Activated CD8-positive, alpha-beta T cell treated with anti-CD3 and anti-CD28 coated beads, Interleukin-2, amount 10 ng/mL, durations not matched to agents 7 days and 5 days (primary cell): ENCODE measurements around the gene SYNC. TPM values are rescaled to one million over a fixed set of nuclear protein-coding genes. Genes with fewer than 3 reads are reported as not detected.
A peak's percentile ranks its signal among the peaks of the same experiment; 100 is the strongest.
"Not testable (repeated sequence)": the region's sequence is repeated elsewhere in the genome, so short reads cannot be mapped to it uniquely, and the experiment has no call there.

Experiments used
- ATAC-seq: fragments of 150-1000 bp; cut with Tn5 transposase; one replicate; pipeline ENCODE4 v1.10.0; 2021; ENCODE audit warnings: moderate library complexity
- CTCF ChIA-PET: fragments of 350-600 bp; sonication (Branson Sonifier 250); formaldehyde crosslinking; loops from one replicate; lab custom pipeline; 2021; ENCODE audit warnings: antibody characterized with exemption; lab: Charles Lee
- POLR2A ChIA-PET: fragments of 350-600 bp; sonication (Branson Sonifier 250); formaldehyde crosslinking; loops from one replicate; lab custom pipeline; 2021; ENCODE audit warnings: antibody characterized with exemption; lab: Charles Lee
- DNase-seq: peaks from one replicate; pipeline ENCODE4 v3.0.0-alpha.2; 2020
- H3K27ac Mint-ChIP-seq: one replicate; pipeline ENCODE4 v1.8.0; 2021; ENCODE audit warnings: mild to moderate bottlenecking, mixed read lengths
- H3K27me3 Mint-ChIP-seq: one replicate; pipeline ENCODE4 v1.8.0; 2021; ENCODE audit warnings: low read depth, mixed read lengths
- H3K36me3 Mint-ChIP-seq: one replicate; pipeline ENCODE4 v1.8.0; 2021; ENCODE audit warnings: low read depth, mixed read lengths
- H3K4me1 Mint-ChIP-seq: one replicate; pipeline ENCODE4 v1.8.0; 2021; ENCODE audit warnings: low read depth, mixed read lengths
- H3K4me3 Mint-ChIP-seq: one replicate; pipeline ENCODE4 v1.8.0; 2021; ENCODE audit warnings: mild to moderate bottlenecking, mixed read lengths
- H3K9me3 Mint-ChIP-seq: one replicate; pipeline ENCODE4 v1.8.0; 2022; ENCODE audit warnings: mixed read lengths; ENCODE audit not compliant: insufficient read depth
- total RNA-seq, 2 experiments: library from RNA; stranded (reverse); gene quantifications; one replicate each; pipeline ENCODE4 v1.2.3, GENCODE V29; 2021

The SYNC gene
- total RNA-seq, 2 experiments from 2014 or later, result not detected

DNA sequence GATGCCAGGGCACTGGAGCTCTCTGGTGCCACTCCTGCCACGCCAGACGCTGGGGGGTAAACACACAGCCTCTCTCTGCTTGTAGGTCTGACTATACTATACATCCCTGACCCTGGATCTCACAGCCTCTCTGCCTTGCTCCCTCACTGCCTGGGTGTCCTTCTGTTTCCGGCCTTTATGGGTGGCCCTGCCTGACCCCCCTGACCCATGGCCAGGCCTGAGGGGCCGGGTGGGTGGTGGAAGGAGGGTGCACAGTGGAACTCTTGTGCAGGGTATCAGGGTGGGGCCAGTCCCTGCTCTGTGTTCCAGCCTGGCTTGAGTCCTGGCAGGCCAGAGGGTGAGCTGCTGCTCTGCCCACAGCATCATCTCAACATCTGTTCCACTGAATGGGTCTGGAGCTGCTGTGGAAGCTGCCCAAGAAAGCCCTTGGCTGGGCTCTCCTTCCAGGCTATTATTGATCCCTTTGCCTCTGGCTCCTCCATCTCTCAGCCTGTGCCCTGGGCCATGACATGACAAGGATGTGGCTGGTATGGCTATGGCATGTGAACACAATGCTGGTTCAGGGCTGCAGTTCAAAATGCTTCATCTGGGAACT is 17.2 kb upstream of the SYNC start:
- Mint-ChIP-seq H3K4me1 (peaks cover 17% of the 10 kb centered on the region), H3K27me3 (peaks cover 6% of the 10 kb centered on the region), H3K9me3 (no peaks in the 10 kb centered on the region), H3K4me3 (no peak overlapping the region), H3K27ac (no peak overlapping the region), H3K36me3 (no peaks in the 10 kb centered on the region)
- DNase-seq, result no peak
- ChIA-PET POLR2A (interaction anchor here (0.8 kb wide), 1 partner anchor 69 kb away, joined by 3 read pairs; the partner anchor contains the start of gene RBBP4), CTCF (no interaction called here)
- ATAC-seq, result no peak

DNA sequence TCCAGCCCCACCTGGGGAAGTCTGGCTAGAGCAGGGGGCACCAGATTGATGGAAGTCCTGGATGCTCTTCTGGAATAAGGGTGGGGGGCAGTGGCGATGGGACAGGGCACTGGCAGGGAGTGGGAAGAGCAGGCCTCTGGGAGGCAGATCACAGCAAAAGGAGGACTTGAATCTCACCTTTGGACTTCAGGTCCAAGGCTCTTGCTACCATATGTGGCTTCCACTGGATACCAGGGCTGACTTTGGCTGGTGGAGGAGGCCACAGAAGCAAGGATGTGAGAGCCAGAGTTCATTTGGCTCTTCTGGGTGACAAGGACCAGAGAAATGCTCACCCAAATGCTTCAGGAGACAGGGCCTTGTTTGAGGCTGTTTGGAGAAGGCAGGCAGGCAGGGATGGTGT is 16.0 kb upstream of the SYNC start:
- DNase-seq, result no peak
- Mint-ChIP-seq H3K27me3 (peaks cover 8% of the 10 kb centered on the region), H3K9me3 (no peaks in the 10 kb centered on the region), H3K4me1 (peaks cover 12% of the 10 kb centered on the region), H3K4me3 (no peak overlapping the region), H3K27ac (no peak overlapping the region), H3K36me3 (no peaks in the 10 kb centered on the region)
- ChIA-PET POLR2A (no interaction called here), CTCF (interaction anchor here (1.0 to 2.1 kb wide), 2 partner anchors 54 to 153 kb away, joined by 3 to 4 read pairs; no protein-coding TSS in a partner anchor)
- ATAC-seq, result no peak

DNA sequence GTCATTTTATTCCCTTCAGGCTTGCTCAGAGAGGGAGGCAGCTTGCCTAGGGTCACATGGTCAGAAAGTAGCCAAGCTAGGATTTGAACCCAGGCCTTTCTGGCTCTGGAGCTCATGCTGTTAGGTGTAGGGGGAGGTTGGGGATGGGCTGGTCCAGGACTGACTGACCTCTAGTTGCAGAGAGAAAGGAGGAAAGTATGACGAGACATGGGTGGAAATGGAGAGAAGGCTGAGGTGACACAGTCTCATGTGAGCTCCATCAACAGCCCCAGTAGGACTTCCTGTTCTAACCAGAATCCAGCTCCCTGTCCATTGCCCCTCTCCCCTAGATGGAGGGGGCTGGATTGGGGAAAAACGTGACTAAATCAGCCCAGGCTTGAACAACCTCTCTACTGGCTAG is 15.5 kb upstream of the SYNC start:
- ATAC-seq, result no peak
- H3K9me3 Mint-ChIP-seq, result no peaks in the 10 kb centered on the region
- no peak overlapping the region for H3K4me3 Mint-ChIP-seq
- no peak overlapping the region for H3K27ac Mint-ChIP-seq
- CTCF ChIA-PET, result interaction anchor here (0.7 to 2.1 kb wide), 3 partner anchors 54 to 159 kb away, joined by 3 to 4 read pairs (median 3); no protein-coding TSS in a partner anchor
- H3K4me1 Mint-ChIP-seq, result peaks cover 12% of the 10 kb centered on the region
- DNase-seq, result no peak
- POLR2A ChIA-PET, result no interaction called here
- H3K36me3 Mint-ChIP-seq, result no peaks in the 10 kb centered on the region
- peaks cover 8% of the 10 kb centered on the region for H3K27me3 Mint-ChIP-seq

DNA sequence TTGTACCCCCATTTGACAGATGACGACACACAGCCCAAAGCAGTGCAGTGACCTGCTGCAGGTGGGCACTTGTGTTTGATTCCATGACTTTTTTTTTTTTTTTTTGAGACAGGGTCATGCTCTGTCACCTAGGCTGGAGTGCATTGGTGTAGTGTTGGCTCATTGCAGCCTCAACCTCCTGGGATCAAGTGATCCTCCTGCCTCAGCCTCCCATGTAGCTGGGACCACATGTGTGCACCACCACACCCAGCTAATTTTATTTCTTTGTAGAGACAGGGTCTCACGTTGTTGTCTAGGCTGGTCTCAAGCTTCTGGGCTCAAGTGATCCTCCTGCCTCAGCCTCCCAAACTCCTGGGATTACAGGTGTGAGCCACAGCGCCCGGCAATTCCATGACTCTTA is 14.9 kb upstream of the SYNC start:
- H3K27ac Mint-ChIP-seq, result no peak overlapping the region
- ATAC-seq, result no peak
- no peak overlapping the region for H3K4me3 Mint-ChIP-seq
- H3K36me3 Mint-ChIP-seq, result no peaks in the 10 kb centered on the region
- POLR2A ChIA-PET, result no interaction called here
- no peaks in the 10 kb centered on the region for H3K9me3 Mint-ChIP-seq
- H3K4me1 Mint-ChIP-seq, result peaks cover 14% of the 10 kb centered on the region
- H3K27me3 Mint-ChIP-seq, result peaks cover 6% of the 10 kb centered on the region
- CTCF ChIA-PET, result interaction anchor here (0.7 to 2.1 kb wide), 4 partner anchors 55 to 159 kb away, joined by 3 to 4 read pairs (median 4); no protein-coding TSS in a partner anchor
- no peak for DNase-seq

GRCh38 chr1:32716312-32717148 is 14.0 kb upstream of the SYNC start:
- ATAC-seq, result peak; percentile 71
- Mint-ChIP-seq H3K27ac (no peak overlapping the region), H3K4me1 (peaks cover 18% of the 10 kb centered on the region), H3K9me3 (no peaks in the 10 kb centered on the region), H3K36me3 (no peaks in the 10 kb centered on the region), H3K4me3 (no peak overlapping the region), H3K27me3 (peaks cover 6% of the 10 kb centered on the region)
- ChIA-PET CTCF (interaction anchor here (6.3 kb wide), 1 partner anchor 57 kb away, joined by 142 read pairs; no protein-coding TSS in a partner anchor), POLR2A (no interaction called here)
- peak; percentile 74 for DNase-seq

DNA sequence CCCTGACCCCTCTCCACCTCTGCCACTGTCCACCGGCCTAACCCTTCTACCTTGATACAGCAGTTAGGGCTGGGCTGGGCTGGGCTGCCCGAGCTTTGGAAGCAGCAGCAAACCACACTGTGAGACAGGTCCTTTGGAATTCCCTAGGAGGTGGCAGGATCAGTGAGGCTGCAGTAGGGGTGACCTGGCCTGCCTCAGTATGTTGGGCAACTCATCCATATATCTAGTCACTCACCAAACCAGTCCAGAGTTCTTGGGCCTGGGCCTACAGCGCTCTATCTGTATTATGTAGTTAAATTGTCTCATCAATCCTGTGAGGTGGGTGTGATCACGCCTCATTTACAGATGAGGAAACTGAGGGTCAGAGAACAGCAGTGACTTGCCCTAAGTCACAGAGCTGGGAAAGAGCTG is 13.3 kb upstream of the SYNC start:
- H3K27ac Mint-ChIP-seq, result no peak overlapping the region
- peaks cover 18% of the 10 kb centered on the region for H3K4me1 Mint-ChIP-seq
- ATAC-seq, result no peak

GRCh38 chr1:32714277-32714676 is 11.7 kb upstream of the SYNC start:
- H3K4me3 Mint-ChIP-seq, result no peak overlapping the region
- H3K4me1 Mint-ChIP-seq, result peaks cover 18% of the 10 kb centered on the region
- DNase-seq (no peak), ATAC-seq (no peak)
- H3K27me3 Mint-ChIP-seq, result peaks cover 2% of the 10 kb centered on the region
- no peaks in the 10 kb centered on the region for H3K36me3 Mint-ChIP-seq
- CTCF ChIA-PET, result interaction anchor here (6.3 kb wide), 1 partner anchor 59 kb away, joined by 142 read pairs; no protein-coding TSS in a partner anchor
- no peaks in the 10 kb centered on the region for H3K9me3 Mint-ChIP-seq
- H3K27ac Mint-ChIP-seq, result no peak overlapping the region
- POLR2A ChIA-PET, result no interaction called here

More for the DNA sequence above, 13.3 kb upstream of the SYNC start:
- no peak for DNase-seq
- CTCF ChIA-PET, result interaction anchor here (6.3 kb wide), 1 partner anchor 58 kb away, joined by 142 read pairs; no protein-coding TSS in a partner anchor
- H3K9me3 Mint-ChIP-seq, result no peaks in the 10 kb centered on the region
- no peaks in the 10 kb centered on the region for H3K36me3 Mint-ChIP-seq
- H3K4me3 Mint-ChIP-seq, result no peak overlapping the region
- POLR2A ChIA-PET, result no interaction called here
- H3K27me3 Mint-ChIP-seq, result peaks cover 6% of the 10 kb centered on the region

DNA sequence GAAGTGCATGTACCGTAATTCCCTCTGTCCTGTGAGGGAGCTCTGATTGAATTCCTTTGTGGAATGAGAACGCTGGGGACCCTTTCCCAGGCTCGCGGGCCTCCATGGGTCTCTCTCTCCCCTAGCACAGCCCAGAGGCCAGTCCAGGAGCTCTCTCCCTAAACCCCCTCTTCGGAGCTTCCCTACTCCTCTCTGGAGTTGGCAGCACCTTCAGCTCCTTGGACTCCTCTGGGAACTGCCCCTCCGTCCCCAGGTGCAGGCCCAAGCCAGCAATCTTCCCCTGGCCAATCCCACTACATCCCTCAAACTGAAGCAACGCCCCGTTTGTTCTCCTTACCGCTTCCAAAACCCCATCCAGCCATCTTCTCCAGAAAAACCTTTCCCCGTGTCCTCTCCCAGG is 10.5 kb upstream of the SYNC start:
- no peaks in the 10 kb centered on the region for H3K9me3 Mint-ChIP-seq
- H3K27me3 Mint-ChIP-seq, result peaks cover 4% of the 10 kb centered on the region
- ATAC-seq (no peak), DNase-seq (no peak)
- ChIA-PET CTCF (interaction anchor here (0.7 to 6.3 kb wide), 44 partner anchors 10 to 563 kb away, joined by 3 to 142 read pairs (median 6); partner anchors contain the start of genes HPCA and SYNC), POLR2A (interaction anchor here (1.8 kb wide), 1 partner anchor 61 kb away, joined by 9 read pairs; no protein-coding TSS in a partner anchor)
- no peak overlapping the region for H3K27ac Mint-ChIP-seq
- H3K4me1 Mint-ChIP-seq, result peaks cover 18% of the 10 kb centered on the region
- H3K4me3 Mint-ChIP-seq, result no peak overlapping the region
- H3K36me3 Mint-ChIP-seq, result no peaks in the 10 kb centered on the region

- POLR2A ChIA-PET, H3K27ac Mint-ChIP-seq, H3K27me3 Mint-ChIP-seq, H3K36me3 Mint-ChIP-seq, H3K9me3 Mint-ChIP-seq, H3K4me1 Mint-ChIP-seq, ATAC-seq, DNase-seq, H3K4me3 Mint-ChIP-seq: not testable (repeated sequence)
- CTCF ChIA-PET, result interaction anchor here (1.1 to 6.3 kb wide), 19 partner anchors 8 to 343 kb away, joined by 3 to 142 read pairs (median 11); partner anchors contain the start of gene SYNC
Measured at GRCh38 chr1:32711221-32711620, 8.7 kb upstream of the SYNC start.

DNA sequence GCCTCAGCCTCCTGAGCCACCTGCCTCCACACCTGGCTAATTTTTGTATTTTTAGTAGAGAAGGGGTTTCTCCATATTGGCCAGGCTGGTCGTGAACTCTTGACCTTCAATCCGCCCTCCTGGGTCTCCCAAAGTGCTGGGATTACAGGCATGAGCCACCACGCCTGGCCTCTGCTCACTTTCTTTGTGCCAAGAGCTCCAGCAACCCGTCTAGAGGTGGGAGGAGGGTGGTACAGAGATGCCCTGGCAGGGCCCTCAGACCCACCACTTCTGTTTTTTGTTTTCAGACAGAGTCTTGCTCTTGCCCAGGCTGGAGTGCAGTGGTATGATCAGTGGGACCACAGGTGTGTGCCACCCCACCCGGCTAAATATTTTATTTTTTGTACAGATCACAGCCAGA is 6.9 kb upstream of the SYNC start:
- no peak for ATAC-seq
- Mint-ChIP-seq H3K9me3 (no peaks in the 10 kb centered on the region), H3K4me1 (peaks cover 6% of the 10 kb centered on the region), H3K27ac (no peak overlapping the region), H3K36me3 (no peaks in the 10 kb centered on the region), H3K4me3 (no peak overlapping the region), H3K27me3 (peaks cover 10% of the 10 kb centered on the region)
- ChIA-PET POLR2A (interaction anchor here (1.1 kb wide), 1 partner anchor 23 kb away, joined by 3 read pairs; no protein-coding TSS in a partner anchor), CTCF (interaction anchor here (0.7 to 5.4 kb wide), 2 partner anchors 165 to 587 kb away, joined by 3 to 72 read pairs; no protein-coding TSS in a partner anchor)
- DNase-seq, result no peak

- Mint-ChIP-seq H3K9me3 (no peaks in the 10 kb centered on the region), H3K4me1 (peaks cover 6% of the 10 kb centered on the region), H3K4me3 (no peak overlapping the region), H3K27me3 (peaks cover 11% of the 10 kb centered on the region), H3K27ac (no peak overlapping the region), H3K36me3 (no peaks in the 10 kb centered on the region)
- DNase-seq (no peak), ATAC-seq (no peak)
- ChIA-PET POLR2A (interaction anchor here (1.1 kb wide), 1 partner anchor 23 kb away, joined by 3 read pairs; no protein-coding TSS in a partner anchor), CTCF (interaction anchor here (5.4 kb wide), 1 partner anchor 165 kb away, joined by 72 read pairs; no protein-coding TSS in a partner anchor)
Measured at GRCh38 chr1:32709075-32709474, 6.5 kb upstream of the SYNC start.
